Subcutaneous adipose tissue (tissue), 4 donors: Measurements from ENCODE around the gene CYP2S1. TPM values are rescaled to one million over a fixed set of nuclear protein-coding genes. Genes with fewer than 3 reads are reported as not detected.

Experiments
- total RNA-seq, 4 donors: library from RNA; depleted of rRNA; stranded (reverse); fragments of >200 nt; gene quantifications; one replicate each; pipeline ENCODE4 v1.1.0, GENCODE V29; 2016
- TF ChIP-seq, protein P1 (sequence below): fragments of 450-650 bp; IDR thresholded peaks from one replicate; pipeline ENCODE4 v1.5.1; 2016; ENCODE audit warnings: low read depth, mild to moderate bottlenecking, control low read depth, antibody characterized with exemption, moderate library complexity

Gene CYP2S1
- total RNA-seq, 4 donors from 2014 or later = 1.9 to 5.6 (median 3.3) TPM

DNA sequence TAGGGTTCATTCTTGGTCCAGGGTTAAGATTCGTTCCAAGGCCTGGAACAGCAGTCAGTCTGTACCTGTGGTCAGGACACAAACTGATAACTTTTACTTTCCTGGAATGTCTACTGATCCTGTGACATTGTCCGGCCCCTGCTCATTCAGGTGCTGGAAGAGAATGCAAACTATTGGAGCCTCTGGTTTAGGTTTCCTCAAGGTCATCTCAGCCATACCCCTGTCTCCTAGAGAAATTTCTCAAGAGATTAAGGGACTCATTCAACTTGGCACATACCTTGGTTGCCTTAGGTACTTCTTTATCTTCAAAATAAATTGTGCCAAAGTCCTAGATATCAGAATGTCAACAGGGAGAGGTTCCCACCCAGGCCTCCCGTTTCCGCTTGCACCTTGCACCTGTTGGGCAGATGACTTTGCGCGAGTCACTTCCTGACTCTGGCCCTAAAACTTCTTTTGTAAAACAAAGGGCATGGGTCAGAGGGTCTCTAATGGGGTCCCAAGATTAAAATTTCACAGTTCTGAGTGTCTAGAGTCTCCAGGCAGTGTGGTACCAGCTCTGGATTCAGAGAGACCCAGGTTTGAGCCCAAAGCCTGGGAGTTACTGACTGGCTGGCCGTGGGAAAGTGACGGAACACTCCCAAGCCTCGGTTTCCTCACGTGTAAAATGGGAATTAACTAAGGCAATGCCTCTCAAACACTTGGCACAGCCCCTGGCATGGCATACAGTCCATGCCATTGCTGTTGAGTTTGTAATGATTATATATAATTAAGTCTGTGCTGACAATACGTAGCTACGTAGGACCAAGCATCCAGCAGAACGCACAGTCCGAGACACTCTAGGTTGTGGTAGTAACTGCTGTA lies 25.8 kb upstream of the CYP2S1 start:
- TF ChIP-seq, protein P1, sequence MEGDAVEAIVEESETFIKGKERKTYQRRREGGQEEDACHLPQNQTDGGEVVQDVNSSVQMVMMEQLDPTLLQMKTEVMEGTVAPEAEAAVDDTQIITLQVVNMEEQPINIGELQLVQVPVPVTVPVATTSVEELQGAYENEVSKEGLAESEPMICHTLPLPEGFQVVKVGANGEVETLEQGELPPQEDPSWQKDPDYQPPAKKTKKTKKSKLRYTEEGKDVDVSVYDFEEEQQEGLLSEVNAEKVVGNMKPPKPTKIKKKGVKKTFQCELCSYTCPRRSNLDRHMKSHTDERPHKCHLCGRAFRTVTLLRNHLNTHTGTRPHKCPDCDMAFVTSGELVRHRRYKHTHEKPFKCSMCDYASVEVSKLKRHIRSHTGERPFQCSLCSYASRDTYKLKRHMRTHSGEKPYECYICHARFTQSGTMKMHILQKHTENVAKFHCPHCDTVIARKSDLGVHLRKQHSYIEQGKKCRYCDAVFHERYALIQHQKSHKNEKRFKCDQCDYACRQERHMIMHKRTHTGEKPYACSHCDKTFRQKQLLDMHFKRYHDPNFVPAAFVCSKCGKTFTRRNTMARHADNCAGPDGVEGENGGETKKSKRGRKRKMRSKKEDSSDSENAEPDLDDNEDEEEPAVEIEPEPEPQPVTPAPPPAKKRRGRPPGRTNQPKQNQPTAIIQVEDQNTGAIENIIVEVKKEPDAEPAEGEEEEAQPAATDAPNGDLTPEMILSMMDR = no peak

GRCh38 chr19:41172297-41173164 lies 20.5 kb upstream of the CYP2S1 start:
- TF ChIP-seq, protein P1 = no peak

DNA sequence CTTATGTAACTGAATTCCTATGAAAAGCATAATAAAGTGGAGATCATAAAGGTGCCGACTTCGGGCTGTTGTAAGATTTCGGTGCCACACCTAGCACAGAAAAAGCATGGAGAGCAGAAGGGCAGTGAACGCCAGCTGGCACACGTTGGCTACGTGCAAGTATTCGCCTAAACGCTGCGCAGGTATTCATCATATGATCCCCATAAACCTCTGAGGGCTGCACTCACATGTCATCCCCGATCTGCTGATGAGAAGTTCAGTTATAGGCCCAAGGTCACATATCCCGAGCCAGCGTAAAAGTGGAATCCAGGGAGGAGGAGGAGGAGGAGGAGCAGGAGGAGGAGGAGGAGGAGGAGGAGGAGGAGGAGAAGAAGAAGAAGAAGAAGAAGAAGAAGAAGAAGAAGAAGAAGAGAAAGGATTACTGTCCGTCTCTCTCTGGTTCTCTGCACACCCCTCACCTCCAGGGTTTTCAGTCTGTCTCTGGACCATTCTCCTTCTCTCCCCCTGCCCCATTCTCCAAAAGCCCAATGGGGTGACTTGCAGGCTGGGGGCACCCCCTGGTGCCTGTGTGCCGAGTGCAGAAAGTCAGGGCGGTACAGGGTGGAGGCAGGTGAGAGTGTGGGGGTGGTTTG lies 18.6 kb upstream of the CYP2S1 start:
- TF ChIP-seq, protein P1 = no peak

DNA sequence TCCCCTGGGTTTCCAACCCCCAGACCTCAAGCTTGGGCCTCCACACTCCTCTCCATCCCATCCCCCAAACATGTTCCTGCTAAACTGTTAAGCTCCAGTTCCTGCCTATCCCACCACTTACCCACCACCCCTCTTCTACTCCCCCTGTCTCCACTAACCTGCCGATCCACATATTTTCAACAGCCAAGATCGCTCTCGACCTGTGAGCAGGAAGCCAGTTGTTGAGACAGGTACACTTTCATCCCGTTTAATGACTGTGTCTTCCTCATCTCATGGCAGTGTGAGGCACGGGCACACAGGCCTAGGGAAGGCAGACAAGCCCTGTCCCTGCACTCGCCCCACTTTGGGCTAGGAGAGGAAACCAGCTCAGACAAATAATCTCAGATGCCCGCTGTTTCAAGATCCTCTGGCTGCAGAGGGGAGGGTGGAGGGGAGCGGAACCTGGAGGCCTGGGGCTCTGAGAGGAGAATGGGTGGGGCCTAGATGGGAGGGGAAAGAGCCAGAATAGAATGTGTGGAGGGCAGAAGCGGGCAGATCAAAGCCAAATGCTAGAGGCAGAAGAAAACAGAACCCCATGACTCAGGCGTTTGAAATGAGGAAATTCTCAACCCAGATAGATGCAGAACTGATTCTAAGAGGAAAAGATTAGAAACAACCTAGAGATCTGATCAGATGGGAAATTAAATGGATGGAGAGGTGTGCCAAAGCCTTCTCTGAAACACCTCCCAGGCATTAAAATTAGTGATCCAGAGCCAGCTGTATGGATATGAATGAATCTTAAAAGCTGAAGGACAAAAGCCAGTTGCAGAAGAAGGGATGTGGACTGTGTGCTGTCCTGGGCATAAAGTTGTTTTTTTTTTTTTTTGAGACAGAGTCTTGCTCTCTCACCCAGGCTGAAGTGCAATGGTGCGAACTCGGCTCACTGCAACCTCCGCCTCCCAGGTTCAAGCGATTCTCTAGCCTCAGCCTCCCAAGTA lies 16.9 kb upstream of the CYP2S1 start:
- TF ChIP-seq, protein P1 = no peak

DNA sequence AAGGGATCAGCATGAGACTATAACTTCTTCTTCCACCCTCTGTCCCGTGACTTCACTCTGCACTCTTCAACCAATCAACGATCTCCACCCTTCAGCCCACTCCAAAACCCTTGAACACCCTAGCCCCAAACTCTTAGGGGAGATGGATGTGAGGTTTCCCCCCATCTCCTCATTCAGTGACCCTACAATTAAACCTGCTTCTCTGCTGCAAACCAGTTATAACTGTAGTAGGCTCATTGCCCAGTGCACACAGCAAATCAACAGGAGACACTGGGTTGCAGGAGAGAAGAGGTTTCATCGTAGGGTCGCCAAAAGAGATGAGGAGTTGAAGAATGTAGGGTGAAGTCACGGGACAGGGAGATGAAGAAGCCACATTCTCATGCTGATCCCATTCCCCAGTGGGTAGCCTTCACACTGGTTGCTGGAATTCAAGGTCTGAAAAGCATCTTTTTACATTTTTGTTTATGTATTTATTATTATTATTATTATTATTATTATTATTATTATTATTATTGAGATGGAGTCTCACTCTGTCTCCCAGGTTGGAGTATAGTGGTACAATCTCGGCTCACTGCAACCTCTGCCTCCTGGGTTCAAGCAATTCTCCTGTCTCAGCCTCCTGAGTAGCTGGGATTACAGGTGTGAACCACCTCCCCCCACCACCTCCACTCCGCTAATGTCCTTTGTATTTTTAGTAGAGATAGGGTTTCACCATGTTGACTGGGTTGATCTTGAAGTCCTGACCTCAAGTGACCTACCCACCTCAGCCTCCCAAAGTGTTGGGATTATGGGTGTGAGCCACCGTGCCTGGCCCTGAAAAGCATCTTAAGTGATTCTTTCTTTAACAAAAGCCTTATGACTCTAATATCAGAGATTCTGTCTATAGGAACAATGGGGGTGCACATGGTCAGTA lies 5.8 kb upstream of the CYP2S1 start:
- TF ChIP-seq, protein P1 = no peak

GRCh38 chr19:41187884-41188279 lies 5.1 kb upstream of the CYP2S1 start:
- TF ChIP-seq, protein P1 = no peak
